LoVo (cell line): ENCODE measurements around the gene NBR1.
"Not testable (repeated sequence)": the region's sequence is repeated elsewhere in the genome, so short reads cannot be mapped to it uniquely, and the experiment has no call there.

Source experiments
- DNase-seq: peaks from one replicate; pipeline ENCODE4 v3.0.0-alpha.2; 2016; ENCODE audit warnings: low spot score

Gene NBR1

DNA sequence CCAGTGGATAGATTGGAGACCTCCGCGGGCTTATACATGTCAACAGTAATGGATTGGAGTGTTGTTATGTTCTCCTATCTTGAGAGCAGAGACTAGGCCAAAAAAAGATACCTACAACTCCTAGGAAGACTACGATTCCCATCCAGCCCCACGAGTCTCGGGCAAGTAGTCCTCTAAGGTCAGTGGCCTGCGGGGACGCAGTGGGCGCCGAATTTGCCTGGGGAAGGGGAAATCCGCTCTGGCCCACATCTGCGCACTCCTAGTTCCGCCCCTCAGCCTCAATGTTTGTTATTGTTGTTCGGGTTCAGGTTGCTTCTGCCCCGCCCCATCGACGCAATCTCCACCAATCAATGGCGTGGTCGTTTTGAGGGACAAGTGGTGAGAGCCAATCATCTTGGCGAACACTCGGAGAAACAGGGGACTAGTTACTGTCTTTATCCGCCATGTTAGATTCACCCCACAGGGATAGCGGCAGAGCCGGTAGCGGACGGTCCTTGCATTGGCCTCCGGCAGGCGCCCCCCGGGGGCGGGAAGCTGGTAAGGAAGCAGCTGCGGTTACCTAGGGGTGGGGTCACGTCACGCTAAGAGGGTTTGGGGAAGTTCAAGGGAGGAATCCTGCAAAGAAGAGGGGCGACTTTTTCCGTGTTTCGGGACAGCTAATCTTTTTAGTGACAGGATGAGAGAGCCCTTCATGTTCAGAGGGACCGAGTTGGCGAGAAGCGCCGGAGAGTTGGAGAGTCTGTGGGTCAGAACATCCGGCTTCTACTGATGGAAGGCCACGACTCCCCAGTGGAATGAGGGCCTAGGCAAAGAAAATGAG lies at the start of gene NBR1:
TSS of gene NBR1 (plus strand) at position 449 of the 820 bp plus-strand sequence. CDS start 4,586 bp downstream, outside the sequence.
- peak; percentile 97 for DNase-seq

DNA sequence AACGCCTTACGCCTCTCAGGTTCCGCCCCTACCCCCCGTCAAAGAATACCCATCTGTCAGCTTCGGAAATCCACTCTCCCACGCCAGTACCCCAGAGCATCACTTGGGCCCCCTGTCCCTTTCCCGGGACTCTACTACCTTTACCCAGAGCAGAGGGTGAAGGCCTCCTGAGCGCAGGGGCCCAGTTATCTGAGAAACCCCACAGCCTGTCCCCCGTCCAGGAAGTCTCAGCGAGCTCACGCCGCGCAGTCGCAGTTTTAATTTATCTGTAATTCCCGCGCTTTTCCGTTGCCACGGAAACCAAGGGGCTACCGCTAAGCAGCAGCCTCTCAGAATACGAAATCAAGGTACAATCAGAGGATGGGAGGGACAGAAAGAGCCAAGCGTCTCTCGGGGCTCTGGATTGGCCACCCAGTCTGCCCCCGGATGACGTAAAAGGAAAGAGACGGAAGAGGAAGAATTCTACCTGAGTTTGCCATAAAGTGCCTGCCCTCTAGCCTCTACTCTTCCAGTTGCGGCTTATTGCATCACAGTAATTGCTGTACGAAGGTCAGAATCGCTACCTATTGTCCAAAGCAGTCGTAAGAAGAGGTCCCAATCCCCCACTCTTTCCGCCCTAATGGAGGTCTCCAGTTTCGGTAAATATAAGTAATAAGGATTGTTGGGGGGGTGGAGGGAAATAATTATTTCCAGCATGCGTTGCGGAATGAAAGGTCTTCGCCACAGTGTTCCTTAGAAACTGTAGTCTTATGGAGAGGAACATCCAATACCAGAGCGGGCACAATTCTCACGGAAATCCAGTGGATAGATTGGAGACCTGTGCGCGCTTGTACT lies 45.7 kb upstream of the NBR1 start, which contains the start of gene BRCA1:
TSS of gene BRCA1 (minus strand) at position 232 of the 834 bp plus-strand sequence. CDS start 1,268 bp downstream, outside the sequence.
- DNase-seq, result peak; percentile 99

GRCh38 chr17:43125967-43126910 lies 44.8 kb upstream of the NBR1 start:
- DNase-seq, result no peak

DNA sequence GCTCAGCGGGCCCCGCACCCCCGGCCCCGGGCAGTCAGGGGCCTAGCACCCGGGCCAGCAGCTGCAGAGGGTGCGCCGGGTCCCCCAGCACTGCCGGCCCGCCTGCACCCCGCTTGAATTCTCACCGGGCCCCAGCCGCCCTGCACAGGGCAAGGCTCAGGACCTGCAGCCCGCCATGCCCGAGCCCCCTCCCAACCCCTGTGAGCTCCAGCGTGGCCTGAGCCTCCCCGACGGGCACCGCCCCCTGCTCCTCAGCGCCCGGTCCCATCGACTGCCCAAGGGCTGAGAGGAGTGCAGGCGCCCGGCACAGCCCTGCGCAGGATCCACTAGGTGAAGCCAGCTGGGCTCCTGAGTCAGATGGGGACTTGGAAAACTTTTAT lies 44.1 kb upstream of the NBR1 start:
- DNase-seq, result no peak

DNA sequence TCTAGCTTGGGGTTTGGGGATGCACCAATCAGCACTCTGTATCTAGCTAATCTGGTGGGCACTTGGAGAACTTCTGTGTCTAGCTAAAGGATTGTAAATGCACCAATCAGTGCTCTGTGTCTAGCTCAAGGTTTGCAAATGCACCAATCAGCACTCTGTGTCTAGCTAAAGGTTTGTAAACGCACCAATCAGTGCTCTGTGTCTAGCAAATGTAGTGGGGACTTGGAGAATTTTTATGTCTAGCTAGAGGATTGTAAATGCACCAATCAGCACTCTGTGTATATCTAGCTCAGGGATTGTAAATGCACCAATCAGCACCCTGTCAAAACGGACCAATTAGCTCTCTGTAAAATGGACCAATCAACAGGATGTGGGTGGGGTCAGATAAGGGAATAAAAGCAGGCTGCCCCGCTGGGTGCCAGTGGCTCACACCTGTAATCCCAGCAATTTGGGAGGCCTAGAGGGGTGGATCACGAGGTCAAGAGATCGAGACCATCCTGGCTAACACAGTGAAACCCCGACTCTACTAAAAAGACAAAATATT lies 43.6 kb upstream of the NBR1 start:
- DNase-seq, result not testable (repeated sequence)

DNA sequence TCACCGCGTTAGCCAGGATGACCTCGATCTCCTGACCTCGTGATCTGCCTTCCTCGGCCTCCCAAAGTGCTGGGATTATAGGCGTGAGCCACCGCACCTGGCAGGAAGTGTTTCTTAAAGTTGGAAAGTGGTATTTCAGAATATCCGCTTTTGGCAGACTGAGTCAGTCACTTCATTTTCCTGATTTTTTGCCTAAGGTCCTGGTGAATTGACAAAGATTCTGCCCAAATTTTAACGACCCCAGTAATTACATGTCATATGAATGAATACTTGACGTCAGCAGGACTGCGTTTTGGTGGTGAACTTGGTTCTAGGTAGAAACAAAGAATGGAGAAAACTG lies 41.4 kb upstream of the NBR1 start:
- DNase-seq, result no peak

DNA sequence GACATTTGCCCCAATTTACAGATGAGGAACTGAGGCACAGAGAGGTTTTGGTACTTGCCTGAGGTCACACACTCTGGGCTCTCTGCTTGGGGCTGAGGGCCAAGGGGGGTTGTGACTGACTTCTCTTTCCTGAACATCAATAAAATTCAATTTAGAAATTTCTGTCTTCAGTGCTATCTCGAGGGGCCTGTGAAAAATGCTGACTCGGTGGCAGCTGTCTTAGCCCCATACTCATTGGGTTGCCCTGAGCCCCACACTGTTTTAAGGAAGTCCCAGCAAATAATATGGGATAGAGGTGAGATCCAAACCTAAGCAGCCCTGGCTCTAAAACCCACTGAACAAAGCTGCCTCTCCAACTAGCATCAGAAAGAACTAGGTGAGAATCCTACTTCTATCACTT lies 38.9 kb upstream of the NBR1 start:
- DNase-seq, result no peak

- DNase-seq, result not testable (repeated sequence)
These were observed 37.6 kb upstream of the NBR1 start for GRCh38 chr17:43133439-43133838.

DNA sequence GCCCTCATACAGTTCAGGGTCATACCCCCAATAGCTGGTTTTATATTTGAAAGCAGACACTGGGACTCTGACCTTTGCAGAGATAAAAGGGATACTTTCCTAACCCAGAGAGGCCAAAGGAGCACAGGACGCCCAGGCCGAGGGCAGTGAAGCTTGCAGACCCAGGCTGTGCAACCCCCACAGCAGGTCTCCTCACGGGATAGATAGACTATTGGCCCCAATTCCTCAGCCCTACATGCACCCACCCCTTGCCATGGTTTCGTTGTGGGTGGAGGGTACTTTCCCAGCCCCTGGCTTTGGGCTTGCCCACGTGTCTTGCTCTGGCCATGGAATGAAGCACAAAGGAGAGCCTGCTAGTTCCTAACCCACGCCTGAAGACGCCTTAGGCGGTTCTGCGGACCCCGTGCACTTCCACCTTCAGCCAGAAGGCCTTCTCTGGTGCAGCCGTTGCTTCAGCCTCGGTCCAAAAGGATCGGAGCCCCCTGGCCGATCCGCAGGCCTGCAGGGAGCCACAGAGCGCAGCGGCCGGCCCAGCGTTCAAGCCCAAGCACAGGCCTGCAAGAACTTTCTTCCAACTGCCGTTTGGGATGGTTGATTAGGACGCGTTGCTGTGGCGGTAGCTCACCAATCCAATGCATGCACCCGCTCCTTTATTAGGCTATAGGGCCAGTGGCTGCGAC lies 36.1 kb upstream of the NBR1 start:
- DNase-seq, result no peak

DNA sequence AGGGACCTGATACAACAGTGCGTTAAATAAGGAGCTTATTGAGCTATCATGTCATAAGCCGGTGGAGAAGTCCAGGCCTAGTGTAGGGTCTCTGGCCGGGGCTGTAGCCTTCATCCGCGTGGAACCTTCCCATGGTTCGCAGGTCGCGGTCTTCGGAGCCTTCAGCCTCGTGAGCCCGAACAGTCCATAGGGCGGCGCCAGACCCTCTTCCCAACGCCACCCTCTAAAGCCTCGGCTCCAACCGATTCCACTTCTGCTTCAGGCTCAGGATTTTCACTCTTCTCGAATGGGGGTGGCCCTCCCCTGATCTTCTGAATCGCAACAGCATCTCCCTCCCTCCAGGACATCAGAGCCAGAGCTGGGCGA lies 35.6 kb upstream of the NBR1 start:
- no peak for DNase-seq

DNA sequence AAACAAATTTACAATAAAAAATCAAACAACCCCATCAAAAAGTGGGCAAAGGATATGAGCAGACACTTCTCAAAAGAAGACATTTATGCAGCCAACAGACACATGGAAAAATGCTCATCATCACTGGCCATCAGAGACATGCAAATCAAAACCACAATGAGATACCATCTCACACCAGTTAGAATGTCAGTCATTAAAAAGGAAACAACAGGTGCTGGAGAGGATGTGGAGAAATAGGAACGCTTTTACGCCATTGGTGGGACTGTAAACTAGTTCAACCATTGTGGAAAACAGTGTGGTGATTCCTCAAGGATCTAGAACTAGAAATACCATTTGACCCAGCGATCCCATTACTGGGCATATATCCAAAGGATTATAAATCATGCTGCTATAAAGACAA lies 34.4 kb upstream of the NBR1 start:
- DNase-seq, result not testable (repeated sequence)

DNA sequence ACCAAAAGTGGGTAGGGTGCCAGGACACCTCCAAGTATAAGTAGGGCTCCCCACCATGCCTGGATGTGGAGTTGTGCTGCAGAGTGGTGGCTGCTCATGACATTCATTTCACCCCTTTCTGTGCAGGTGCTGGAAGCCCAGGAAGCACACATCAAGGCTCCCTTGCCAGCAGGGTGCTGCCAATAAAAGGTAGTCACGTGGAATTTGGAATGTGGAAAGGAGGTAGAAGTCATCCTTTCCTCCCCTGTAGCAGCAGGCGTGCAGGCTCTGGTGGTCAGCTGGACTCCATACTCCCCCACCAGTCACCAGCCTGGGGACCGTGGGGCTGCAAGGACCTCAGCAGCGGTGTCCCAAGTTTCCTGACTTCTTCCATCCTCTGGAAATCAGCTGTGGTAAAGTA lies 32.5 kb upstream of the NBR1 start:
- not testable (repeated sequence) for DNase-seq

- DNase-seq, result no peak
These were observed 30.4 kb upstream of the NBR1 start for GRCh38 chr17:43140396-43141332.

DNA sequence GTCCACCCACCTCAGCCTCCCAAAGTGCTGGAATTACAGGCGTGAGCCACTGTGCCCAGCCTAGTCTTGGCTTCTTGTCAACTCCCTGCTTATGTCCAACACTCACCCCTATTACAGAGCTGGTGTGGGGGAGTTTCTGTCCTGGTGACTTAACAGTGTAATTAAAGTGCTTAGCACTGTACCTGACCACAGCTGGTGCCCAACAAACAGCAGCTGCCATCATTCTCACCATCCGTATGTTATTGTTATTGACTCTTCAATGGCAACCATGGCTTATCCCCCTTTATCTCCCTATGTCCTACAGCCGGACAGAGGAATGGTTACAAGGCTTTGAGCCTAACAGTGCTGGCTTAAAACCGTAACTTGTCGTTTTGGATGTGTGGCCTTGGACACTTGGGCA lies 28.9 kb upstream of the NBR1 start:
- DNase-seq, result no peak

GRCh38 chr17:43143201-43143600 lies 27.8 kb upstream of the NBR1 start:
- no peak for DNase-seq

- DNase-seq, result no peak
These were observed 24.4 kb upstream of the NBR1 start for GRCh38 chr17:43146649-43147048.

DNA sequence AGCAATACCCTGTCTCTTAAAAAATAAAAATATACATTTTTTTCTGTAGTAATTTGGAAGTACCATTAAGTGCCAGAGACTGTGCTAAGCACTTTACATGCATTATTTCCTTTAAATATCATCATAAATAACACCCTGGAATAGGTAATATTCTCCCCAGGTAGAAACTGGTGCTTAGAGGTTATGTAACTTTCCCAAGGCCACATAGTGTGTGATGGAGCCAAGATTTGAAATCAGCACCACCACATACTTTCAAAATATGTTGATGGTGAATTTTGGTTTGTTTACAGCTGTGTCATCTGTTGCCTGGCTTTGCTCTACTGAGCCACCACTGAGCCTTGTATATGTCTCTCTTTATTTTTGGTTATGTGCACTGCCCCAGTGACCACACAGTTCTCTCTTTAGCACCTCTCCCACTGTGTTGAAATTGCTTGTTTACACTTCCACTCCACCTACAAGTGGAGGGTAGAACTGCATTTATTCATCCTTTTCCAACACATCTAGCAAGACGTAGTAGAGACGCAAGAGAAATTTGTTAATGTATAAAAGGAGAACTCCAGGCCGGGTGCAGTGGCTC lies 19.0 kb upstream of the NBR1 start:
- DNase-seq, result no peak

DNA sequence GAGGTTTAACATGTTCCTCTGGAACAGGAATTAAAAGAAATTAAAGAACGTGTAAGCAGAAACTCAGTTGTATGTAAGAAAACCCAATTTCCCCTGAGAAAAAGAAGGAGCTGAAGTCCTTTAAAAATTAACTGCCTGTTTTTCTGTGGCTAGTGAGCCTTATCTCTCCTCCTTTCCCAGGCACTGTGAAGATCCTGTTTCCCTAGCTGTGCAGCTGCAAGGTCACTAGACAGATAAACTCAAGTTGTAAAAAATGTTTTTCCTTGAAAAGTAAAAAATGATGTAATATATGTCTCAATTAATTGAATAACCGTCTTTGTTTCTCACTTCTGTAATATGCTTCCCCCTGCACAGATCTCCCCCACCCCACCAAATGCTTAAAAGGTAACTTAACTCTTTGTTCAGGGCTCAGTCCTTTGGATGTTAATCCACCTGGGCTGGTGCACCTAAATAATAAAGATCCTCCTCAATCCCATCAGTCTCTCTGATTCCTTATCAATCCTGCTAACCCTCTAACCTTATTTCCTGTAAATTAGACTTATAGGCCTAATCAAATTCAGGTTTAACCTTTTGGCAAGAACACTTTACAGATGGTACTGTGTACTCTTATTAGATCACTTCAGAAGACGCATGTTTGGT lies 17.7 kb upstream of the NBR1 start:
- not testable (repeated sequence) for DNase-seq

DNA sequence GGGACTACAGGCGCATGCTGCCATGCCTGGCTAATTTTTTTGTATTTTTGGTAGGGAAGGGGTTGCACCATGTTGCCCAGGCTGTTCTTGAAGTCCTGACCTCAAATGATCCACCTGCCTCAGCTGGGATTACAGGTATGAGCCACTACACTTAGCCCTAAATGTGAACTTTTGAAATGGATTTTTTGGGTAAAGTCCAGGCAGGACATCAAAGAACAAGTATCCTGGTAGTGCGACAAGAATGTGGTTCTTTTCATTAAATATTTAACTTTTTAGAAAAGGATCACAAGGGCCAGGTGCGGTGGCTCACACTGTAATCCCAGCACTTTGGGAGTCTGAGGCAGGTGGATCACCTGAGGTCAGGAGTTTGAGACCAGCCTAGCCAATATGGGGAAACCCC lies 15.3 kb upstream of the NBR1 start:
- DNase-seq, result no peak
